ENCODE results near the gene INSYN2A. TPM values are rescaled to one million over a fixed set of nuclear protein-coding genes. Genes with fewer than 3 reads are reported as not detected.
A peak's percentile ranks its signal among the peaks of the same experiment; 100 is the strongest.

The INSYN2A gene
- polyA plus RNA-seq, 2 of the 4 experiments (the other 2 are of a cell fraction) = 0.25 to 0.54 TPM

DNA sequence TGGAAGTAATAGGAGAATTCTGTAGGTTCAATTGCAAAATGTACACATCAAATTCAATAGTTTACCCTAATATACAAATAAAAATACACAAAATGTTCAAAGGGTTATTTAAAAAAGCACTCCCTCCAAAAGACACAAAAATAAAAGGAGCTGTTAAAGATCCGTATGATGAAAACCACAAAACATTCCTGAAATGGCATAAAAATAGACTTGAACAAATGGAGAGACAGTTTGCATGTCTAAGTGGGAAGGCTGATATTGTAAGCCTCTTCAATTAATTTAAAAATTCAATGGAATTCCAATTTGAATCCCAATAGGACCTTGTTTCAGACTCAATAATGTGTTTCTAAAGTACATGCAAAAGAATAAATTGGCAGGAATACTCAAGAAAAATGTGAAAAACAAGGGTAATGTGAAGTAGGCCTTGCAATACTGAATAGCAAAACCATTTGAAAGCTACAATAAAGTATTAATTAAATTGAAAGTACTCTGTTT is 38.0 kb upstream of the INSYN2A start:
- Histone ChIP-seq H3K4me2 (no peak overlapping the region), H3K9me3 (no peaks in the 10 kb centered on the region), H3K27ac (no peak overlapping the region), H3K4me3 (no peak overlapping the region), H3K4me1 (no peaks in the 10 kb centered on the region)
- ChIA-PET POLR2A (no interaction called here), CTCF (no interaction called here)
- DNase-seq (ENCODE audit: low read depth in 1 of 2, low spot score in 1 of 2) (no peak), FAIRE-seq (no peak), ATAC-seq (no peak)
- WGBS (ENCODE audit: missing lambda C conversion rate) = 97% methylated on average over 1 of the region's 1 CpG
- TF ChIP-seq HEYL (CRISPR knock-in tag; IDR thresholded peaks at IDR 0.05) (no peak), MAFK (IDR thresholded peaks at IDR 0.05; ENCODE audit: partially characterized antibody) (no peak), CHD4 (IDR thresholded peaks at IDR 0.05; ENCODE audit: borderline replicate concordance) (no peak), POLR2A (IDR thresholded peaks at IDR 0.05; ENCODE audit: low read length) (no peak), RAD21 (conservative IDR thresholded peaks at IDR 0.05 in 1 of 2, IDR thresholded peaks at IDR 0.05 in 1 of 2) (no peak), CBX2 (IDR thresholded peaks at IDR 0.05; ENCODE audit: borderline replicate concordance, low read depth) (no peak), ESRRA (IDR thresholded peaks at IDR 0.05; ENCODE audit: borderline replicate concordance, low read length) (no peak), NR3C1 (IDR thresholded peaks at IDR 0.05) (no peak), TP53 (CRISPR knock-in tag; IDR thresholded peaks at IDR 0.05) (no peak), MAX (IDR thresholded peaks at IDR 0.05) (no peak), CBX8 (IDR thresholded peaks at IDR 0.05) (no peak), FOXS1 (CRISPR knock-in tag; IDR thresholded peaks at IDR 0.05) (no peak), CHD2 (IDR thresholded peaks at IDR 0.05; ENCODE audit: low read length, partially characterized antibody) (no peak), ZSCAN20 (CRISPR knock-in tag; IDR thresholded peaks at IDR 0.05) (no peak), ZC3H11A (IDR thresholded peaks at IDR 0.05) (no peak), SMC3 (IDR thresholded peaks at IDR 0.05) (no peak)
- TF ChIP-seq, protein P1, sequence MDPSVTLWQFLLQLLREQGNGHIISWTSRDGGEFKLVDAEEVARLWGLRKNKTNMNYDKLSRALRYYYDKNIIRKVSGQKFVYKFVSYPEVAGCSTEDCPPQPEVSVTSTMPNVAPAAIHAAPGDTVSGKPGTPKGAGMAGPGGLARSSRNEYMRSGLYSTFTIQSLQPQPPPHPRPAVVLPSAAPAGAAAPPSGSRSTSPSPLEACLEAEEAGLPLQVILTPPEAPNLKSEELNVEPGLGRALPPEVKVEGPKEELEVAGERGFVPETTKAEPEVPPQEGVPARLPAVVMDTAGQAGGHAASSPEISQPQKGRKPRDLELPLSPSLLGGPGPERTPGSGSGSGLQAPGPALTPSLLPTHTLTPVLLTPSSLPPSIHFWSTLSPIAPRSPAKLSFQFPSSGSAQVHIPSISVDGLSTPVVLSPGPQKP (IDR thresholded peaks at IDR 0.05; ENCODE audit: low read depth, low read length) = no peak
- TF ChIP-seq, protein P2, sequence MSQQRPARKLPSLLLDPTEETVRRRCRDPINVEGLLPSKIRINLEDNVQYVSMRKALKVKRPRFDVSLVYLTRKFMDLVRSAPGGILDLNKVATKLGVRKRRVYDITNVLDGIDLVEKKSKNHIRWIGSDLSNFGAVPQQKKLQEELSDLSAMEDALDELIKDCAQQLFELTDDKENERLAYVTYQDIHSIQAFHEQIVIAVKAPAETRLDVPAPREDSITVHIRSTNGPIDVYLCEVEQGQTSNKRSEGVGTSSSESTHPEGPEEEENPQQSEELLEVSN (IDR thresholded peaks at IDR 0.05; ENCODE audit: borderline replicate concordance, low read depth) = no peak

GRCh38 chr10:127228195-127228787 is 31.9 kb upstream of the INSYN2A start:
- H3K4me2 ChIP-seq = peak overlapping the region; percentile 55
- H3K4me1 ChIP-seq = peaks cover 14% of the 10 kb centered on the region
- DNase-seq (ENCODE audit: low read depth in 1 of 2, low spot score in 1 of 2) (no peak), ATAC-seq (peak; percentile 47 to 53; a peak in 5 of 6 replicates), FAIRE-seq (no peak)
- CTCF ChIA-PET = no interaction called here
- POLR2A ChIA-PET = no interaction called here
- TF ChIP-seq HEYL (CRISPR knock-in tag; IDR thresholded peaks at IDR 0.05) = no peak
- no peak for TF ChIP-seq EP300 (IDR thresholded peaks at IDR 0.05)
- no peak for TF ChIP-seq TFCP2L1 (CRISPR knock-in tag; IDR thresholded peaks at IDR 0.05)
- no peak for TF ChIP-seq CBX2 (IDR thresholded peaks at IDR 0.05; ENCODE audit: borderline replicate concordance, low read depth)
- no peak for TF ChIP-seq MAFK (IDR thresholded peaks at IDR 0.05; ENCODE audit: partially characterized antibody)
- no peak for TF ChIP-seq NPAS2 (CRISPR knock-in tag; IDR thresholded peaks at IDR 0.05; ENCODE audit: borderline replicate concordance)
- no peak for TF ChIP-seq HOXB5 (CRISPR knock-in tag; IDR thresholded peaks at IDR 0.05)
- no peaks in the 10 kb centered on the region for H3K9me3 ChIP-seq
- no peak overlapping the region for H3K4me3 ChIP-seq
- 56% methylated on average over 12 of the region's 12 CpGs for WGBS (ENCODE audit: missing lambda C conversion rate)
- 0 out of 6 replicates have a peak overlapping the region, but pooled peaks of 1 of the 2 experiments have one; percentile 13 for H3K27ac ChIP-seq

DNA sequence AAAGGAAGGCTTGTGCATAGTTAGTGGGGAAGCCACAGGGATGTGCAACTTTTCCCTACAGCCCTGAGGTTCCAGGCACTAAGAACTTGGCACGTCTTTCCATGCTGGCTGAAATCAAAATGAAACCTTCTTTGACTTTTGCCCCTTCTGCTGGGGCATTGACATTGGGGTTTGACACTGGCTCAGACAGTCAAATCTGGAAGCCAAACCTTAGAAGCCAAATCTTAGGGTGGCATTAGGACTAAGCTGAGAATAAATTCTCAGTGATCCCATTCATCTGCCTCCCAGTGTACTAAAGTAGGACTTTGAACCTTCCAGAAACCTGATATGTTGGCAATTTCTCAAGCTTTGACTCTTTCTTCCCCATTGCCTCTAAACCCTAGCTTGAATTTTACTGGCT is 31.3 kb upstream of the INSYN2A start:
- CTCF ChIA-PET = no interaction called here
- TF ChIP-seq TP53 (CRISPR knock-in tag; IDR thresholded peaks at IDR 0.05) = no peak
- TF ChIP-seq PHF8 (IDR thresholded peaks at IDR 0.05; ENCODE audit: borderline replicate concordance, low read depth) = no peak
- no peak for TF ChIP-seq JUN (IDR thresholded peaks at IDR 0.05)
- no peak for TF ChIP-seq KDM1A (IDR thresholded peaks at IDR 0.05; ENCODE audit: low read depth)
- no peak for TF ChIP-seq CHD4 (IDR thresholded peaks at IDR 0.05; ENCODE audit: borderline replicate concordance)
- H3K4me2 ChIP-seq = peak overlapping the region; percentile 55
- POLR2A ChIA-PET = no interaction called here
- H3K27ac ChIP-seq = no peak overlapping the region
- 85% methylated on average over 1 of the region's 1 CpG for WGBS (ENCODE audit: missing lambda C conversion rate)
- ATAC-seq (peak; percentile 54 to 64; a peak in 3 of 6 replicates), DNase-seq (ENCODE audit: low read depth in 1 of 2, low spot score in 1 of 2) (no peak), FAIRE-seq (no peak)
- H3K4me3 ChIP-seq = no peak overlapping the region
- no peaks in the 10 kb centered on the region for H3K9me3 ChIP-seq
- peaks cover 14% of the 10 kb centered on the region for H3K4me1 ChIP-seq

All from A549 (cell line).